Head of caudate nucleus (tissue), 42 donors: Measurements from ENCODE around the gene PTPRD.

Experiments
- DNase-seq, 42 donors: peaks; one replicate each; pipeline versions ENCODE4 v3.0.0 to v3.0.0-alpha.2; 2020 to 2021; ENCODE audit warnings: mixed read lengths in 7 of 42
- intact Hi-C: fragments of 100-400 bp; cut with DNase I; formaldehyde crosslinking; loops from one replicate; pipeline ENCODE4 v1.15.0; 2022

The PTPRD gene

GRCh38 chr9:8560560-8561525 lies 2052.0 kb downstream of the PTPRD start:
- intact Hi-C loops: no loop called here
- DNase-seq: no peak

- intact Hi-C loops: no loop called here
- DNase-seq: no peak
Measured at GRCh38 chr9:8558176-8558575, 2054.6 kb downstream of the PTPRD start.

GRCh38 chr9:8555762-8556500 lies 2056.9 kb downstream of the PTPRD start:
- DNase-seq: no peak
- intact Hi-C loops: no loop called here

- intact Hi-C loops: no loop called here
- DNase-seq: no peak
Measured at GRCh38 chr9:8553444-8553843, 2059.4 kb downstream of the PTPRD start.

GRCh38 chr9:8552732-8553131 lies 2060.1 kb downstream of the PTPRD start:
- peak in 41 of 42 donors; percentile 15 to 92 (median 73) for DNase-seq
- intact Hi-C loops: no loop called here

GRCh38 chr9:8549214-8549613 lies 2063.6 kb downstream of the PTPRD start:
- intact Hi-C loops: no loop called here
- DNase-seq: no peak

- no peak for DNase-seq
- intact Hi-C loops: no loop called here
Measured at GRCh38 chr9:8543219-8543618, 2069.6 kb downstream of the PTPRD start.

- DNase-seq: peak in 2 of 42 donors; percentile 19 to 26
- intact Hi-C loops: no loop called here
Measured at GRCh38 chr9:8542537-8542936, 2070.3 kb downstream of the PTPRD start.

- intact Hi-C loops: no loop called here
- no peak for DNase-seq
Measured at GRCh38 chr9:8539681-8540197, 2073.1 kb downstream of the PTPRD start.

- no peak for DNase-seq
- intact Hi-C loops: no loop called here
Measured at GRCh38 chr9:8536845-8537244, 2076.0 kb downstream of the PTPRD start.

GRCh38 chr9:8534828-8535227 lies 2078.0 kb downstream of the PTPRD start:
- intact Hi-C loops: no loop called here
- DNase-seq: no peak

GRCh38 chr9:8533681-8534080 lies 2079.1 kb downstream of the PTPRD start:
- no peak for DNase-seq
- intact Hi-C loops: no loop called here

- DNase-seq: no peak
- intact Hi-C loops: no loop called here
Measured at GRCh38 chr9:8531826-8532415, 2080.9 kb downstream of the PTPRD start.

GRCh38 chr9:8521112-8521511 lies 2091.7 kb downstream of the PTPRD start:
- no peak for DNase-seq
- intact Hi-C loops: no loop called here

GRCh38 chr9:8515748-8516147 lies 2097.1 kb downstream of the PTPRD start:
- no peak for DNase-seq
- intact Hi-C loops: no loop called here

GRCh38 chr9:8514760-8515159 lies 2098.0 kb downstream of the PTPRD start:
- no peak for DNase-seq
- intact Hi-C loops: no loop called here

GRCh38 chr9:8508671-8509290 lies 2104.0 kb downstream of the PTPRD start:
- intact Hi-C loops: no loop called here
- DNase-seq: no peak

GRCh38 chr9:8494571-8494970 lies 2118.2 kb downstream of the PTPRD start:
- no peak for DNase-seq
- intact Hi-C loops: no loop called here

- intact Hi-C loops: no loop called here
- no peak for DNase-seq
Measured at GRCh38 chr9:8492679-8493078, 2120.1 kb downstream of the PTPRD start.
